SW480 (cell line): ENCODE results near the gene EP400.

Experiments
- DNase-seq: peaks from one replicate; pipeline ENCODE4 v3.0.0-alpha.2; 2016; ENCODE audit warnings: low spot score

Gene EP400

DNA sequence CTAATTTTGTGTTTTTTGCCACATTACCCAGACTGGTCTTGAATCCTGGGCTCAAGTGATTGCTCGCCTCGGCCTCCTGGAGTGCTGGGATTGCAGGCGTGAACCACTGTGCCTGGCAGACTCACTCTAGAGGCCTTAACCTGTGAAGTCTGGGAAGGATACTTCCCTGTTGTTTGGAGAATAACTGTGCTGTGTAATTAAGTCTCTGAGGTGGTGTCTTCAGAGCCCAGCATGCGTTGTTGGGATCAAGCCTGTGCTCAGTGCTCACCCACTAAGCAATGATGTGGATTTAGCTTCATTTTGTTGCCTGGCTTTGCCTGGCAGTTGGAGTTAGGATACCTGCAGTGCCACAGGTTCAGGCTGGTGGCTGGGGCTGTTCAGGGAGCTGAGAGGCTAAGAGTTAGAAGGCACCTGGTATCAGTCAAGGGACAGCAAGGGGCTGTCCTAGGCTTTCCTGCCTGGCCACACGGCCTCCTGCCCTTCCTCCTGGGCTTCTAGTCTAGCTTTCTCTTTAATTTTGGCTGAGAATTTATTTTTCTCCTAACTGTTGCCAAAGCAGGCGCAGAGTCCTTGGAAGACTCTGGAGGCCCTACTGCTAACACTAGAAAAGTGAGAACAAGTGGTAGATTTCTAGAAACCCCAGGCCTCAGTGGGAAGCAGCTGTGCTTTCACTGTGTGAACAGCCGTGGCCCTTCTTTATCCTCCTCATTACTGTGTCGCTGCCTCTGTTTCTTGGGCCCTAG lies 38.5 kb downstream of the EP400 start:
- DNase-seq = no peak

DNA sequence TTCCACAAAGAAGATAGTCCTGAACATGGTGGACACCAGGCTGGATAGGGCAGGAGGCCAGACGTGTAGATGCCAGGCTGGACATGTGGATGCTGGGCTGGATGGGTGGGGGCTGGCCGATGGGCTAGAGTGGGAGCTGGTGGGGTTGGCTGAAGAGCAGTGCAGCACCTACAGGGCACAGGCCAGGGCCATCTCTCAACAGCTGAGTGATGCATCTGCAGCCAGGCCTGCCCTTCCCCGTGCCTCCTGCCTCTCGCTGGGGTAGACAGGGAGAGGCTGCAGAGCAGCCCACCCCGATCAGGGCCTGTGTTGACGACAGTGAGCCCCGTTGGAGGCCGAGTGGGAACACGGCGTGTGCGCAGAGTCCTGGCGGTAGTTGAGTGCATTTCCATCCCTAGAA lies 39.3 kb downstream of the EP400 start:
- no peak for DNase-seq

DNA sequence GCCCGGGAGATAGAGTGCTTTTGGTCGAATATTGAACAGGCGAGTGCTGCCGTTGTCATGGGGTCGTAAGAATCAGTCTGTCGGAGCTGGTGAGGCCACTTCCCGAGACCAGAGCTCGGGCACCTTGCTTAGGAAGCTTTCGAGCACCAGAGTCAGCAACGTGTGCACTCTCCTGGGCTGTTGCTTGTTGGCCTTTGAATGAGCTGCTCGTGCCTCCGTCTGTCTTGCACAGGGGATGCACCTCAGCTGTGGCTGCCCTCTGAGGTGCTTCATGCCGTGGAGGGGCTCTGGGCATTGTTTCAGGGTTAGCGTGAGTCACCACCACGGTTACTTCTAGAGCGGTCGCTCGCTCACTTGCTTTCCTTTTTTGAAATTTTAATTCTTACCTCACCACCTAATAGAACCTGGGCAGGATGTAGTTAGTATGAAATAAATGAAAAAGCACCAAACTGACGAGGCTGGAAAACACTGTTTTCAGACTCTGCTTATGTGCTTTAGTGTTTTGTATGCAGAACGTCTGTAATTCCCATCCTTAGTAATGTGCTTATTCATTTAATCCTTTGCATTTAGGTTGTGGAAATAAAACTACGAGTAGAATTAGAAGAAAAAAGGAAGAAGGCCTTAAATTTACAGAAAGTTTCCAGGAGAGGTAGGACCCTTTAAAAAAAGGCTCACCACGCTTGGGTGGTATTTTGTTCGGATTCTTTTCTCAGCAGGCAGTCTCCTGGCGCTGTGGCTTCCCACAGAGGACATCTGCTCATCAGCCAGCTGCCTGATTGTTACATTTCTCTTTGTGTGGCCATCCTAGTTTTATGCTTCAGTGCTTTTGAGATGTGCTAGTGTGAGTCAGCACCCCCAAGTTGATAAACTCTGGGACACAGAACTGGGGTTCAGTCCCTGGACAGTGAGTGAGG lies 40.6 kb downstream of the EP400 start:
- DNase-seq = no peak

DNA sequence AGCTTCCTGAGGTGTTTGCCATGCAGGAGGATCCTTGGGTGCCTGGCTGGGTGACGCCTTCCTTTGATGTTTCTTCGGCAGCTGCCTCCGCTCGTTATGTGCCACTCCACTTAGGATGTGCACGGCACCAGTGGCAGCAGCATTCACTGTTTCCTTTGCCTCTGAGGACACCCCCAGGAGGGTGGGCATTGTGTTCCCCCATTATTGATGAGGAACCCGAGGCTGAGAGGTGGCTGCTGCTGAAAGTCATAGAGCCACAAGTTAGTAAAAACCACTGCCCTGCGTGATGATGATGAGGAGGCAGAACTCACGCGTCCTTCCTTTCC lies 41.2 kb downstream of the EP400 start:
- DNase-seq = no peak

DNA sequence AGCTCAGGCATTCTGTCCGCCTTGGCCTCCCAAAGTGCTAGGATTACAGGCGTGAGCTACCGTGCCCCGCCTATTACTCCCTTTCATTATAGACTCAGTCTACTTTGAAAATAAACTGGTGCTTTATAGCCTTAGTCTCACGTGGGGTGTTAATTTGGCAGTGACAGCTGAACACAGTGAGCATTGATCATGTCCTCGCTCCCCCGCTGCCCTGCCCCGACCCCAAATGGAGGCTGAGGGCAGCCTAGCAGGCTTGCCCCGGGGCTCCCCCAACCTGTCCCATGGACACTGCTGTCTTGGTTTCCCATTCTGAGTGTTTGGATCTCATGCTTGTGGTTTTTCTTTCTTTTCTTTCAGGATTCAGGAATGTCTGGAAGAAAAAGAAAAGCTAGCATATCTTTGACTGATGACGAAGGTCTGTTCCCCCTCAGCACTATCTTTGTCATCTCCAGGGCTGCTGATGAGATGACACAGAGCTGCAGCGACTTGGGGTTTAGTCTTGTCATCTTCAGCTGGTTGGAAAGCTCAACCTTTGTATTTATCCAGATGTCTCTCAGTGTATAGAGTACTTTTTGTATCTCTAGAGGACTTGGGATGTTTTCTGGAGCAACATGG lies 42.2 kb downstream of the EP400 start:
- no peak for DNase-seq

DNA sequence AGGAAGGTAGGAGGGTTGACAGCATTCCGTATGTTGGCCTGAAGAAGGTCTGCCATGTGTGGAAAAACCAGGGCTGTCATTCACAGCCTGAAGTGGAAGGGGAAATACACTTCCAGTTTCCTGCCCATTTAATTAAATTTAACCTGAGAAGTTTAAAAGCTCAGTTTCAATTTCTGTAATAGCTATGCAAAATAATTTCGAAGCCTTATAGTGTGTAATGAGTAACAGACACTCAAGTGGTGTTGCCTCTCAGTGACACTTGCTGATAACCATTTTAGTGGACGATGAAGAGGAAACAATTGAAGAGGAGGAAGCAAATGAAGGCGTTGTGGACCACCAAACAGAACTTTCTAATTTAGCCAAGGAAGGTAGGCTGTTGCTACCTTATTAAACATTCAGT lies 44.8 kb downstream of the EP400 start:
- DNase-seq = no peak

DNA sequence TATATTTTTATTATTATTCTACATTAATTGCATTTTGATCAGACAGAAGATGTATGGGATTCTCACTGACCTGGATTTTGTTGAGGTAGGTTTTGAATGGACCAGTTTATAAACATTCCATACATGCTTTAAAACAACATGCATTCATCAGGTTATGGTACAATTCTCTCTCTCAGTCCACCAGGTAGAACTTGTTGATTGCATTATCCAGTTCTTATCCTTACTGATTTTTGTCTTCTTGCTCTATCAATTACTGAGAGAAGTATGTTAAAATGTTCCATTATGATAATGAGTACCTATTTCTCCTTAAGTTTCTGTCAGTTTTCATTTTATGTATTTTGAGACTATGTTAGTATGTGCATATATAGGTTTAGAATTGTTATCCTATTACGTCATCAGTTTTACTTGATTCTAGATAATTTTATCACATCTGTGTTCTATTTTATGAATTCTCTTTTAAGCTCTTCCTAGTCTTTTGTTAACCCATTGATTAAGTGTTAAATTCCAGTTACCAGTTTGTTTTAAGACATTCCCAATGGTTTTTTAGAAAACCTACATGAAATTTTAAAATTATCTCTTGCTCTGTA lies 50.6 kb downstream of the EP400 start:
- DNase-seq = no peak

DNA sequence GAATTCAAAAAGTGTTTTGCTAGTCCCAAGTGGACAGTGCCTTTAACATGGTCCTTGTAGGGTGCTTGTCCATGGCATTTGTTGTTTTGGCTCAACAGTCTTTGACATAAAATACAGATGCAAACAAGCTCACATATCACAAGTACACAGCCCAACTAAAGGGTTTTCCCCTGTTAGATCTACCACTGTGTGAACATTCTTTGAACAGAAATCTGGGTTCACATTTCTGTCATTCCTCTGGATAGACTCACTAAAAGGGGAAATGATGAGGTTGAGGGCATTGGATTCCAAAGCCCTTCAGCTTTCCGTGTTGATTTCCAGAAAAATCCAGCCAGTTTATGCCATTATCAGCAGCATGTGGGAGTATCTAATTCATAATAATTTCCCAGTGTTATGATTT lies 54.1 kb downstream of the EP400 start:
- DNase-seq = no peak

DNA sequence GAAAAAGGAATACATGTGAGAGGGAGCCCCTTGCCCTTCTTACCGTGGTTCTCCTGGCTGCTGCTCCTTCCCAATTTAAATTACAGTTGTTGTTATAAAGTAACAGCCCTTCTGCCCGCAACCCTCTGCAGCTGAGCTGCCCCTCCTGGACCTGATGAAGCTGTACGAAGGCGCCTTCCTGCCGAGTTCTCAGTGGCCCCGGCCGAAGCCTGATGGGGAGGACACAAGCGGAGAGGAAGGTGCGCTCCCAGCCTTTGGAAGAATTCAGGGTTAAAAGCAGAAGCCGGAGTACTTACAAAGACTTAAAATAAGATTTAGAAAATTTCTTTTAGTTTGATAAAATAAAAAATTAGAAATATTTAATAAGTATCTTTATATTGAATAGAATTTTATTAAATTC lies 55.2 kb downstream of the EP400 start:
- DNase-seq = no peak

DNA sequence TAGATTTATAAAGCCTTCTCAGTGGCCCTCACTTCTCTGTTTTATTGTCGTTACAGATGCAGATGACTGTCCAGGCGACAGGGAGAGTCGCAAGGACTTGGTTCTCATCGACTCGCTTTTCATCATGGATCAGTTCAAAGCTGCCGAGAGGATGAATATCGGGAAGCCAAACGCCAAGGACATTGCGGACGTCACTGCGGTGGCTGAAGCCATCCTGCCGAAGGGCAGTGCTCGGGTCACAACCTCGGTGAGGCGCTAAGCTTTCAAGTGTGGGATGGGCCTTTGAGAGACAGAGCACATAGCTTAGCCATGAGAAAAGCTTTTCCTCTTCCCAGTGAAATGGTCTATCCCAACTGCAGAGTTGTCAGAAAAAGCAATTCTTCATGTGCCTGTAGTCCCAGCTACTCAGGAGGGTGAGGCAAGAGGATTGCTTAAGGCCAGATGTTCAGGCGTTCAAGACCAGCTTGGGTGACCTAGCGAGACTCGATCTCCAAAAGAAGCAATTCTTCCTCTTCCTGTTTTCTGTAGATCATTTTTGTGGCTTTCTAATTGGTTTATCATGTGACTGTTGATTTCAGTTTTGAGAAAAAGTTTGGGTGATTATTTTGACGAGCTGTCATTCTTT lies 56.4 kb downstream of the EP400 start:
- no peak for DNase-seq

DNA sequence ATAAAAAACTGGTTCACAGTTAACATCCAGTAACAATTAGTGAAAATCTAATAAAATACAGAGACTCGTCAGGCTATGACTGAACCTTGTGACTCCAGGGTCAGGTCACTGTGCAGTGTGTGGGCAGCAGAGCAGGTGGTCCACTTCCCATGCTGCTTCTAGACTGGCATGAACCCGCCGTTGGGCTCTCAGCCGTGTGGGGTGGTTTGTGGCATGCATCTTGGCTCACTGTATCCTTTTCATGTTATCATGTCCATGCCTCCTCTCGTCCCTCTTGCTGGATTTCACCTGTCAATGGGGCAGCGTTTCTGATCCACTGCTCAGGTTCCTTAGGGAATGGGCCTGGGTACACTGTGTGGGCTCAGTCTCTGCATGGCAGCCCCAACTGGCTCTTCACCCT lies 57.3 kb downstream of the EP400 start:
- DNase-seq = no peak

DNA sequence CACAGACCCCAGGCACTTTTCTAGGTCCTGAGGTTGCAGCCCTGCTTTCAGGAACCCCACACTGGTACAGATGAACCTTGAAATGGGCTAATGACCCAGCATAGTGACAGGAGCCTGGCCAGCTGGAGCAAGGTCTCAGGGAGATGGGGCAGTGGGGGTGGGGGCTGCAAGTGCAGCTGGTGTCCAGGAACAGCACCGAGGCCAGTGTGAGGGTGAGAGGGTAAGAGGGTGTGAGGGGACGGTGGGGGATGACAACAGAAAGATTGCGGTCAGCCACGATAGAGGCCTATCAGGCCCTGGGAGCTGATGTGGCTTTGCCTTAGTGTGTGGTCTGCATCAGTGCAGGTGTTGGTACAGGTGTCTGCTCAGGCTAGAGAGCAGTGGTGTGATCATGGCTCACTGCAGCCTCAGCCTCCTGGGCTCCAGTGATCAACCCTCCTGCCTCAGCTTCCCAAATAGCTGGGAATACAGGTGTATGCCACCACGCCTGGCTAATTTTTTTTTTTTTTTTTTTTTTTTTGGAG lies 59.7 kb downstream of the EP400 start:
- no peak for DNase-seq

DNA sequence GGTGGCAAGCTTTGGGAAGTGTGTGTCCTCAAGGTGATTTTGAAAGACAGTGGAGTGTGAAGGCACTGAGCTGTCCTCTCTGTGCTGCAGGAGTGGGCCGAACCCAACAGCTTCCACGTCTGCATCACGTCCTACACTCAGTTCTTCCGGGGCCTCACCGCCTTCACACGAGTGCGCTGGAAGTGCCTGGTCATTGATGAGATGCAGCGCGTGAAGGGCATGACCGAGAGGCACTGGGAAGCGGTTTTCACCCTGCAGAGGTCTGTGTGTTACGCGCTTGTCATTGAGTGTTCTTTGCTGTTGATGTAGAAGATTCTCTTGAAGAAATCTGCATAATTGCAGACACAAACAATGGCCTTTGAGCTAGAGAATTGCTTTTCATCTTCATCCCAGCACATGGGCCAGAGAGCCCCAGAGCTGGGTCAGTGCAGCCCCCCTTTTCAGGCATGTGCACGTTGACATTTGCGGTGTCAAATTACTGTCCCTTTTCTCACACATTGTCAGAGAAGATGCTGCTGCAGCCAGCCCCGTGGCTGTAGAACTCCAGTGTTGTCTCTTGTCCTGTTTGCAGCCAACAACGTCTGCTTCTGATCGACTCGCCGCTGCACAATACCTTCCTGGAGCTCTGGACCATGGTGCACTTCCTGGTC lies 63.3 kb downstream of the EP400 start:
- DNase-seq = no peak

DNA sequence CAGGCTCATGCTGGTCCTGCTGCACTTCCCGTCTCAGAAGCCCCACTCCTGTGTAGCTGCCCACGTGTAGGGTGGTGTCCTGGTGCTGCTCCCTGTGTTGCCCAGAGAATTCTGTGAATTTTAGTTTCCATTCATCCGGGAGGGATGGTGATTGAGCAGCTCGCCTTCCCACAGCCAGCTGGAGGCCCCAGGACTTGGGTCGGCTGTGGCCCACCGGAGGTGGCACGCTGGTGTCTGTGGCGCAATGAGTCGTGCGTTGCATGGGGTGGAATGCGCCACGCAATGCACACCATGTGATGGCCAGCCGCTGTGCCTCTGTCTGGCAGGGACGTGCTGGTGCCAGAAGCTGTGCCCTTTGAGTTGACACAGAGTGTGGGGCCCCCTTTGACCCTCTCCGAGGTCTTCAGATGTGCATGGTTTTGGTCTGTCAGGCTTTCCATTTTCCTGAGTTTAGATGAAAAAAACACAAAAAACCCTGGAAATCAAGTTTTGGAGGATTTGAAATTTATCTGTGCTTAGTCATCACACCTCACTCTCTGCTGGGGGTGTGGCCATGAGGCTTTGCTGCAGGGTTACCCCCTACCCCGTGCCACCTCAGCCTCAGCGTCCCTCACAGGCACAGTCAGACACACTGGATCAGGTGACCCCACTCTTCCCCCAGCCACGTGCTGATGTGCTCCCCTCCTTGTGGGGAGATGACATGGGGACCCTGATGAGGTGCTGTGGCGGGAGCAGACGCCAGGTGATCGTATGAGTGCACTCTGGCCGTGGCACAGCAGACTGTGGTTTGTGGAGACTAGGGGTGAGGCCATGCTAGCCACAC lies 64.6 kb downstream of the EP400 start:
- no peak for DNase-seq

DNA sequence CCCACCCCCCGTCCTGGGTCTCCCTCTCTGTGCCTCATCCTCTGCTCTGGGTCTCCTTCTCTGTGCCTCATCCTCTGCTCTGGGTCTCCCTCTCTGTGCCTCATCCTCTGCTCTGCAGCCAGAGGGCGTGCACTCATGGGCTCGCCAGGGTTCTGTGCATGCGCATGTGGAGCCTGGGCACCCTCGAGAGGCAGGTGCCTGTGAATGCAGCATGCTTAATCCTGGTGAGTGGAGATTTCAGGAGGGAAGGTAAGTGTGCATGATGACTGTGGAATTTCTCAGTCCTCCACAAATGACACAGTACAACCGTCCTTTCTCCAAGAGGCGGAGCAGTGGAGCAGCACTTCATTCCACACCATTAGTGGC lies 65.2 kb downstream of the EP400 start:
- DNase-seq = no peak

DNA sequence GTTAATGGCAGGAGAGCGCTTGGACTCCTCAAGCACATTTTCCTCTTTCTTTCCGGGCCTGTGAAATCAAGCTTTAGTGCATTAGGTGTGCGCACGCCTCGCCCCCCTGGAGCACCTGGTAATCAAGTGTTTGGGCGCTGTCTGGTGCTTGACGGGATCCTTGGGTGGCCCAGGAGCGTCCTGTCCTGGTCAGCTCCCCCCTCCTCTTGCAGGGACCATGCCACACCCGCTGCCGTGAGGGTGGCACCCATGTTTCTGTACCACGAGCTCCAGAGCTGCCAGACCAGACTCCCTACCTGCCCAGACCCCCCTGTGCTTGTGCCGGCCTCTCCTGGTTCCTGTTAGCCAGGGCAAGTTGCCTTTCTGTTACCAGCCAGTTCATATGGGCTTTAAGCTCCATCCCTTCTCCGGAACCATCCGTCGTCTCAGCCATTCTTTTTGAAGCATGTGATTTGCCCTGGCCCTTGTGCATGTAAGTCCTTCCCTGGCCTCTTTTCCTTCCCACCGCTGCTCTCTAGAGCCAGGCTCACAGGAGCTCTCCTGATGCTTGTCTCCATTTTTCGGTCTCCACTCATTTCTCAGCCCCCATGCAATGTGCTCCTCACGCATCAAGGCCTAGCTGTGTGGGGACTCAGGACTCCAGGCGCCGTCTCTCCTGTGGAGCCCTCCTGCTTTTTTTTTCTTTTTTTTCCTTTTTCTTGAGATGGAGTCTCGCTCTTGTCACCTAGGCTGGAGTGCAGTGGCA lies 66.1 kb downstream of the EP400 start:
- DNase-seq = no peak

DNA sequence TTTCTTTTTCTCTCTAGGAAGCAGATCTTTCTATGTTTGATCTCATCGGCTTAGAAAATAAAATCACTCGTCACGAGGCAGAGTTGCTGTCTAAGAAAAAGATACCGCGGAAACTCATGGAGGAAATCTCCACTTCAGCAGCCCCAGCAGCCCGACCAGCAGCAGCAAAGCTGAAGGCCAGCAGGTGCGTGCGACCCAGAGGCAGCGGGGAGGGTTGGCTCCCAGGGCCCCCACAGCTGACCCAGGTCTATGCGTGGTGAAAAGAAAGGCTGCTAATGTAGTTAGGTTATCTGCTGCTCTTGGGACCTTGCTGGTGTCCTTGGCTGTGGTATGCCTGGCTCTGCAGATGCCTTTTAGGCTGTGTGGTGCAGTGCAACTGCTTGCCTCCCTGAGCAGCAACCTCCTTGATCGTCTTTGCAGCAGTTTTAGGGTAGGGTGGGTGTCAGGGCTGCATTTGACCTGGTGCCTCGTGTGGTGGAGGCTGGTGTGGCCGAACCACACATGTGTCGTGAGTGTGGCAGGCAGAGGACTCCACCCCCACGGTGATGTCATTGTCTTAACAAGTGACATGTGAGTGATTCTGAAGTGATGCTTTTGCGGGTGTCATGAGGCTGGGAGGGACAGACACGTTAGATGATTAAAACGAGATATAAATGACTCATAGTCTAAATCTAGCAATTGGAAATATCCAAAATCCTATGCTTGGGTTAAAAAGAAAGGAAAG lies 68.6 kb downstream of the EP400 start:
- DNase-seq = no peak

DNA sequence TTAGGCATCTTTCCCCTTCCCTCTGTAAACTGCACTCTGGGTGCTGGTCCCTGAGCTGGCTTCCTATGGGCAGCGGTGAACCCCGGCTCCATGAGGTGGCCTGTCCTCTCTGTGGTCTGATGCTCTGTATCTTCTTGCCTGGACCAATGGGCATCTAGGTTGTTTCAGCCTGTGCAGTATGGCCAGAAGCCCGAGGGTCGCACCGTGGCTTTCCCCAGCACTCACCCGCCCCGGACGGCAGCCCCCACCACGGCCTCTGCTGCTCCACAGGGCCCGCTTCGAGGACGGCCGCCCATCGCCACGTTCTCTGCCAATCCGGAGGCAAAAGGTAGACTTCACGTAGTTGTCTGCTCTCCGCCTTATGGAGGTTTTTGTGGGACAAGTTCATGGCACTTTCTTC lies 70.1 kb downstream of the EP400 start:
- DNase-seq = no peak

DNA sequence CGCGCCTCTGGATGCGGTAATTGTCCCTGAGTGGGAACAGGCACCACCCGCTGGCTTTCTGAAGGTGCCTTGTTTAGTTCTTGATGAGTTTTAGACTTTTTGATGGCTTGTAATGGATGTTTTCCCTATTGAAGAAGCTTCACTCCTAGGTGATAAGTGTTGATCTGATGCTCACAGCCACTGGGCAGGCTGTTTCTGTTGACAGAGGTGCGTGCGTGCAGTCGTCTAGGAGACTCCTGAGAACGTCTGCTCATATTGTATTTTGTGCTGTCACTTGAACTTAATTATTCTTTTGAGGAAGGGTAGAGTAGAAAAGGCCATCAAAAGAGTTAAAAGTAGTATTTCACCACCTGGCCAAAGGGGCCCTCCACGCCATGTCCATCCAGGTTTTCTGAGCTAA lies 70.5 kb downstream of the EP400 start:
- DNase-seq = no peak
